Testis (tissue), 3 donors: ENCODE results near the gene PLA2G4E. TPM values are rescaled to one million over a fixed set of nuclear protein-coding genes. Genes with fewer than 3 reads are reported as not detected.

Source experiments
- DNase-seq: peaks from one replicate; pipeline ENCODE4 v3.0.0-alpha.2; 2019
- H3K27ac ChIP-seq, 2 donors: fragments of 200-600 bp; sonication (generic); one replicate each; pipeline ENCODE4 v1.5.1; 2019
- H3K27me3 ChIP-seq: fragments of 200-600 bp; sonication (generic); one replicate; pipeline ENCODE4 v1.5.1; 2019
- H3K36me3 ChIP-seq: fragments of 200-600 bp; sonication (generic); one replicate; pipeline ENCODE4 v1.5.1; 2017; ENCODE audit warnings: low read depth; ENCODE audit errors: missing control alignments
- H3K4me1 ChIP-seq: fragments of 200-600 bp; sonication (generic); one replicate; pipeline ENCODE4 v1.5.1; 2019
- H3K4me3 ChIP-seq, 2 donors: fragments of 200-600 bp; sonication (generic); one replicate each; pipeline ENCODE4 v1.5.1; 2017 to 2019
- H3K9me3 ChIP-seq: fragments of 200-600 bp; sonication (generic); one replicate; pipeline ENCODE4 v1.5.1; 2017
- POLR2A ChIP-seq: fragments of 450-650 bp; IDR thresholded peaks from one replicate; pipeline ENCODE4 v1.6.1; 2017; ENCODE audit warnings: antibody characterized with exemption, mild to moderate bottlenecking, moderate library complexity
- WGBS, 2 donors: methylation state at CpG; one replicate each; pipeline ENCODE4 v1.1.5; 2018; 5-methylcytosine and 5-hydroxymethylcytosine counted together
- intact Hi-C: fragments of 100-400 bp; cut with DNase I; formaldehyde crosslinking; loops from one replicate; pipeline ENCODE4 v1.15.1; 2023; ENCODE audit warnings: low total_unique reads
- polyA plus RNA-seq: library from polyadenylated mRNA; stranded (reverse); fragments of 350-450 nt; fragmentation: Illumina TruSeq; extraction: RNeasy Lipid Tissue Mini Kit (QIAGEN cat#74804); gene quantifications from one replicate; pipeline ENCODE4 v1.2.3, GENCODE V29; 2014; ENCODE audit warnings: low read depth, low replicate concordance; ENCODE audit not compliant: insufficient read depth
- total RNA-seq, 2 donors: library from RNA; depleted of rRNA; stranded (reverse); fragments of >200 nt; gene quantifications; one replicate each; pipeline ENCODE4 v1.2.3, GENCODE V29; 2016
- TF ChIP-seq, protein P1 (sequence below), 3 experiments: fragments of 450-650 bp in 2 of 3; fragments of 200-600 bp in 1 of 3; sonication (generic) in 1 of 3; IDR thresholded peaks; one replicate each; pipeline ENCODE4 v1.5.1; 2016 to 2019; ENCODE audit warnings: antibody characterized with exemption in 3 of 3, mild to moderate bottlenecking in 2 of 3, moderate library complexity in 1 of 3

The PLA2G4E gene
- total and polyA plus RNA-seq, 3 donors from 2014 or later: 0.31 to 0.71 (median 0.67) TPM

DNA sequence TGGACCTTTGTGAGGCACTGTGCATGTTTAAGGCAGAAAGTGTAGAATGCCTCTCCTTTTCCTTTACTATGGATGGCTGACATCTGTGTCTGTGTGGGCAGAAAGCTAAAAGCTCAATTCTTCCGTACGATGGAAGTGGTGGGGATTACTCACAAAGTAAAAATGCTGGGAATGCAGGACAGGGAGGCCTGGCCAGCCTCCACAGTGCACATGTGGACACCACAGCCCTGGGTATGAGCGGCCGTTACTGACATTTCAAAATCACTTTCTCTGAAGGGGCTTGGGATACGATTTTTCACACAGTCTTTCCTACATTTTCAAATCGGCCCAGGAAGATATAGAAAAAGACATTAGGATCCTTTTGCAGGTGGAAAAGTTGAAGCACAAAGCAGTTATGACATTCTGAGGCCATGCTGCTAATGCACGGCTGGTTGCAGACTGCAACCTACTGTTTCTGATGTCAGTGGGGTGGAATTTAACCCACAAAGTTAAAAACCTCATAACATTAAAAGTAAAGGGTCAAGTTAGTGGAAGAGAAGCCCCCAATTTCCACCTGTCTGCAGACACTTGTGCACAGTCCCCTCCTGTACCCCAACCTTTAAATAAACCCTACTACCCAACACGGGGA lies 76.4 kb downstream of the PLA2G4E start:
- no peak overlapping the region for H3K4me3 ChIP-seq
- H3K9me3 ChIP-seq: no peaks in the 10 kb centered on the region
- TF ChIP-seq, protein P1, sequence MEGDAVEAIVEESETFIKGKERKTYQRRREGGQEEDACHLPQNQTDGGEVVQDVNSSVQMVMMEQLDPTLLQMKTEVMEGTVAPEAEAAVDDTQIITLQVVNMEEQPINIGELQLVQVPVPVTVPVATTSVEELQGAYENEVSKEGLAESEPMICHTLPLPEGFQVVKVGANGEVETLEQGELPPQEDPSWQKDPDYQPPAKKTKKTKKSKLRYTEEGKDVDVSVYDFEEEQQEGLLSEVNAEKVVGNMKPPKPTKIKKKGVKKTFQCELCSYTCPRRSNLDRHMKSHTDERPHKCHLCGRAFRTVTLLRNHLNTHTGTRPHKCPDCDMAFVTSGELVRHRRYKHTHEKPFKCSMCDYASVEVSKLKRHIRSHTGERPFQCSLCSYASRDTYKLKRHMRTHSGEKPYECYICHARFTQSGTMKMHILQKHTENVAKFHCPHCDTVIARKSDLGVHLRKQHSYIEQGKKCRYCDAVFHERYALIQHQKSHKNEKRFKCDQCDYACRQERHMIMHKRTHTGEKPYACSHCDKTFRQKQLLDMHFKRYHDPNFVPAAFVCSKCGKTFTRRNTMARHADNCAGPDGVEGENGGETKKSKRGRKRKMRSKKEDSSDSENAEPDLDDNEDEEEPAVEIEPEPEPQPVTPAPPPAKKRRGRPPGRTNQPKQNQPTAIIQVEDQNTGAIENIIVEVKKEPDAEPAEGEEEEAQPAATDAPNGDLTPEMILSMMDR (IDR thresholded peaks at IDR 0.05): no peak
- no peak for TF ChIP-seq POLR2A
- H3K27ac ChIP-seq: no peak overlapping the region
- H3K27me3 ChIP-seq: no peaks in the 10 kb centered on the region
- intact Hi-C loops: no loop called here
- peak; percentile 56 for DNase-seq
- WGBS, 2 donors: 39 to 54% methylated on average over 8 of the region's 8 CpGs
- H3K36me3 ChIP-seq: no peaks in the 10 kb centered on the region
- peaks cover 10% of the 10 kb centered on the region for H3K4me1 ChIP-seq

DNA sequence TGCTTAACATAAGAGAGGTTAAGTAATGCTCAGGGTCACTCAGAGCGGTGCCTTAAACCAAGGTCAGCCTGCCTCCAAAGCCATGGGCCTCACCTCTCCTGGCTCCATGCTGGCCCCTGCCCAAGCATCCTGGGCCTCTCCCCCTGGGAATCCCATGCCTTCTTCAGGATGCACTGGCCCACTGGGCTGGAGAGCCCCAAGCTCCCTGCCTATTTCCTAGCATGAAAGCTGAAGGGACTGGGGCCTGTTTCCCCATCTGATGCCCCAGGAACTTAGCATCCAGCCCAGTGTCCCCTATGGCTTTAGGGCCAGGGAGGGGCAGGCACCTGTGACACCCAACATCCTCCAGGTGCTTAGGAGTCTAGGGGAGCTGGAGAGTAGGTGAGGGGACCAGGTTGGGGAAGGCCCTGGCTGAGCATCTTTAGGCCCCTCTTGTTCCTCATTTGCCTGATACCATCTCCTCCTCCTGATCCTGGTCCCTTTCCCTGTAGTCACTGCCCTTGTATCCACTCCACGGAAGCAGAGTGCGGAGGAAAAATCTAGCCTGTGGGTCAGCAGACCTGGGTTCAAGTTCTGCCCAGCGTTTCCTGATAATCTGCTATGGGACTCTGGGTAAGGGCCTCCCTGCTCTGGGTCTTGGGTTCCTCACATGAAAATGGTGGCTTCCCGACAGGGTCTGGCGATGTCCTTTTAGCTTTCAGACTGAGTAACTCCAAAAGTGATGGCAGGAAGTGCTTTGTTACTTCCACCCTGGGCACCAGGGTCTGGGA lies 77.1 kb downstream of the PLA2G4E start:
- H3K4me1 ChIP-seq: peaks cover 10% of the 10 kb centered on the region
- H3K27ac ChIP-seq: no peak overlapping the region
- no peak for DNase-seq
- no peak for TF ChIP-seq POLR2A
- TF ChIP-seq, protein P1 (IDR thresholded peaks at IDR 0.05): no peak
- 84 to 90% methylated on average over 6 of the region's 6 CpGs for WGBS, 2 donors
- intact Hi-C loops: no loop called here
- H3K9me3 ChIP-seq: no peaks in the 10 kb centered on the region
- no peaks in the 10 kb centered on the region for H3K36me3 ChIP-seq
- no peaks in the 10 kb centered on the region for H3K27me3 ChIP-seq
- H3K4me3 ChIP-seq: no peak overlapping the region

DNA sequence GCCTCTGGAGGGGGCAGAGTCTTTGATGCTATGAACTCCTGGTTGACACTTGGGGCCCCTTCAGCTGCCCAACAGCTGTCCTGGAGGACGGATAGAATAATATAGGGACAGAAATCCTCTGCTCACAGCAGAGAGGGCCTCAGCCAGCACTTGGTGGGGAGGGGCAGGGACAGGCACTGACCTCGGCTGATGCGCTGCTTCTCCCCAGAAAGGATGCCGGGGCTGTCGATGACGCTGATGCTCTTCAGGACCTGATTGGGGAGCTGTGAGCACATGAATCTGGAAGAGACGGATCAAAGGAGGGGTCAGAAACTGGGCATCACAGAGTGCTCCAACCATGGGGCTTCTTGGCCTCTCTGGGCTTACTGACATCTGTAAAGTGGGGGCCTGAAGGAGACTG lies 78.0 kb downstream of the PLA2G4E start:
- Histone ChIP-seq H3K4me1 (peaks cover 10% of the 10 kb centered on the region), H3K9me3 (no peaks in the 10 kb centered on the region), H3K27me3 (no peaks in the 10 kb centered on the region), H3K4me3 (no peak overlapping the region), H3K27ac (no peak overlapping the region), H3K36me3 (no peaks in the 10 kb centered on the region)
- intact Hi-C loops: no loop called here
- WGBS, 2 donors: 83 to 88% methylated on average over 7 of the region's 7 CpGs
- TF ChIP-seq, protein P1 (IDR thresholded peaks at IDR 0.05): no peak
- no peak for TF ChIP-seq POLR2A
- no peak for DNase-seq

DNA sequence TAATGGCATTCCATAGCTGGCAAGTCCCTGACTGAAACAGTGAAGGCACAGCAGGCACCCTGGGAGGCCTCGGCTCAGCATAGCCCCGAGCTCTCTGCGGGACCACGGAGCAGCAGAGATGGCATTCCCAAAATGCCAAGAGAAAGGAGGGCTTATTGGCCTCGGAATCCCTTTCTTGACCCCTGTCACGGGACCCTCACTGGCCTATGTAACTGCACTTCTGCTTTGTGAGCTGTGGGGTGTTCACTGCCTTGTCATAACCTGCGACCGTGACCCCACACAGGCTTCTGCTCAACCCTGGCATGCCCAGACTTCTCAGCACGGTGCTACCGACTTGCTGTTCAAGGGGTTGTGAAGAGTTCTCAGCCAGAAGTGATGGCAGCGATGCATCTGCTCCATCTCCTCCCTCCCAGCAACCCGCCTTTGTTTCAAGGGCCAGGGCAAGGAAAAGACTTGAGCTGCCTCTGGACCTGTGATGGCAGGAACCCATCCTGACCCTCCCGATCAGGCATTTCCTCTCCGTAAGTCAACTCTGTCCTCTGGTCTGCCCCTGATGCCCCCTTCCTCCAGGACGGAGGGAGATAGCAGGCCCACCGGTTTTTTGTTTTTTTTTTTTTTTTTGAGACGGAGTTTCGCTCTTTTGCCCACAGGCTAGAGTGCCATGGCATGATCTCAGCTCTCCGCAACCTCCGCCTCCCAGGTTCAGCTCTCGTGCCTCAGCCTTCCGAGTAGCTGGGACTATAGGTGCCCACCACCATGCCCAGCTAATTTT lies 79.0 kb downstream of the PLA2G4E start:
- intact Hi-C loops: no loop called here
- 90 to 91% methylated on average over 21 to 22 of the region's 22 CpGs for WGBS, 2 donors
- Histone ChIP-seq H3K36me3 (no peaks in the 10 kb centered on the region), H3K27ac (no peak overlapping the region), H3K27me3 (no peaks in the 10 kb centered on the region), H3K4me3 (no peak overlapping the region), H3K9me3 (no peaks in the 10 kb centered on the region), H3K4me1 (peaks cover 10% of the 10 kb centered on the region)
- TF ChIP-seq, protein P1 (IDR thresholded peaks at IDR 0.05): no peak
- no peak for TF ChIP-seq POLR2A
- DNase-seq: no peak
